Activated naive CD4-positive, alpha-beta T cell treated with anti-CD3 and anti-CD28 coated beads, Interleukin-2, amount 50 U/mL, for 24 hours (primary cell): ENCODE data around the gene SLC17A6.

Experiments used
- H3K27ac Mint-ChIP-seq: one replicate; pipeline ENCODE4 v1.8.0; 2021; ENCODE audit warnings: mild to moderate bottlenecking, mixed read lengths
- H3K27me3 Mint-ChIP-seq: one replicate; pipeline ENCODE4 v1.8.0; 2021; ENCODE audit warnings: mixed read lengths
- H3K36me3 Mint-ChIP-seq: one replicate; pipeline ENCODE4 v1.8.0; 2021; ENCODE audit warnings: mixed read lengths
- H3K4me1 Mint-ChIP-seq: one replicate; pipeline ENCODE4 v1.8.0; 2021; ENCODE audit warnings: mixed read lengths
- H3K4me3 Mint-ChIP-seq: one replicate; pipeline ENCODE4 v1.8.0; 2021; ENCODE audit warnings: mild to moderate bottlenecking, mixed read lengths
- H3K9me3 Mint-ChIP-seq: one replicate; pipeline ENCODE4 v1.8.0; 2021; ENCODE audit warnings: mixed read lengths

The SLC17A6 gene

DNA sequence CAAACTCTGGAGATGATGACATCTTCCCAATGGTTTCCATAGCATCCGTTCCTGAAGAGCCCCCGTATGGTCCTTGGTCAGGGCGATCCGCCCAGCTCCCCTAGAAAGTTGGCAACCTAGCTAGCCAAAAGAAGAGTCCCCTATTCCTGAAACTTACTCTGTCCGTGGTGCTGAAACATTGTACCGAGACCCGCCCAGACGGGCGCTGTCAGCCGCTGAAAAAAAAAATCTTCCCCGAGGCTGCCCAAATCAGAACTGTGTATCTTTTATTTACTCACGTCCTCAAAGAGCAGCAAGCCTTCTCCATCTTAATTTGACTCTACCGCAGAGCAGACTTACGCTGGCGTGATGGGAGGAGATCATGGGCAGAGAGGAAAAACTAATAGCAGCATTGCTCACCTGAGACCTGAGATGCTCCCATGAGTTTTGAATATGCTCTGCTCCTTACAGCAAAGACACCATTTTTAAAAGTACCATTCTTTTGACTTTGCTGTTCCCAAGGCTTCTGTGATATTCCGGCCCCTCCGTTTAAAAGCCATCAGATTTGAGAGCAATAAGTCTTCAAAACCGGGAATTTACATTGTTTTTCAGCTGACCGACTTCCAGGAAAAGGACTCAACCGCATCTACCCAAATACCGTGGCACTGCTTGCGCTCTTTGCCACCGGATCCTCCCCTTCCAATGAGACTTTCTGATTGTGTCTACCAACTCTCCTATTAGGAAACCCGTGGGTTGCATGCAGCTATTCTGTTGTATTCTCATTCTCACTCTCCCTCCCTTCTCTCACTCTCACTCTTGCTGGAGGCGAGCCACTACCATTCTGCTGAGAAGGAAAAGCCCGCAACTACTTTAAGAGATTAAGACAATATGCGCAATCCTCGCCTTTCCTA lies at the start of gene SLC17A6:
Gene SLC17A6, plus strand, starts transcription at position 786 of the 890 bp plus-strand sequence. CDS start 153 bp downstream, outside the sequence.
- peaks cover 47% of the 10 kb centered on the region for H3K27me3 Mint-ChIP-seq
- H3K4me3 Mint-ChIP-seq, result no peak within 1 kb of the TSS
- peaks cover 6% of the 10 kb centered on the region for H3K36me3 Mint-ChIP-seq
- H3K4me1 Mint-ChIP-seq, result peaks cover 13% of the 10 kb centered on the region
- H3K27ac Mint-ChIP-seq, result no peak within 1 kb of the TSS
- no peaks in the 10 kb centered on the region for H3K9me3 Mint-ChIP-seq

DNA sequence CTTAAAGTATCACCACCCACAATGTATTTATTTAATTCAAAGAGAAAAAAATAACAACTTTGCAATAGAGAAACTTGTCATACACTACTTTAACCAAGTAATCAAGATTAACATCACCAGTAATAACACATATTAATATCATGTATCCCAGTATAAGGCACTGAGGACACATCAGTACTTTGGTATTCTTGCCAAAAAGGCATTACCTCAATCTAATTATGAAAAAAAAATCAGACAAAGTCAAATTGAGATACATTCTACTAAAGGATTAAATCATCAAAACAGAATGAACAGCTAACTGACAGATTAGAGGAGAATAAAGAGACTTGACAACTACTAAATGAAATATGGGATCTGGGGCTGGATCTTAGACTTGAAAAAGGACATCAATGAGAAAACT lies 35.8 kb upstream of the SLC17A6 start:
- Mint-ChIP-seq H3K4me1 (no peaks in the 10 kb centered on the region), H3K27ac (no peak overlapping the region), H3K36me3 (no peaks in the 10 kb centered on the region), H3K27me3 (peaks cover 9% of the 10 kb centered on the region), H3K9me3 (no peaks in the 10 kb centered on the region), H3K4me3 (no peak overlapping the region)

DNA sequence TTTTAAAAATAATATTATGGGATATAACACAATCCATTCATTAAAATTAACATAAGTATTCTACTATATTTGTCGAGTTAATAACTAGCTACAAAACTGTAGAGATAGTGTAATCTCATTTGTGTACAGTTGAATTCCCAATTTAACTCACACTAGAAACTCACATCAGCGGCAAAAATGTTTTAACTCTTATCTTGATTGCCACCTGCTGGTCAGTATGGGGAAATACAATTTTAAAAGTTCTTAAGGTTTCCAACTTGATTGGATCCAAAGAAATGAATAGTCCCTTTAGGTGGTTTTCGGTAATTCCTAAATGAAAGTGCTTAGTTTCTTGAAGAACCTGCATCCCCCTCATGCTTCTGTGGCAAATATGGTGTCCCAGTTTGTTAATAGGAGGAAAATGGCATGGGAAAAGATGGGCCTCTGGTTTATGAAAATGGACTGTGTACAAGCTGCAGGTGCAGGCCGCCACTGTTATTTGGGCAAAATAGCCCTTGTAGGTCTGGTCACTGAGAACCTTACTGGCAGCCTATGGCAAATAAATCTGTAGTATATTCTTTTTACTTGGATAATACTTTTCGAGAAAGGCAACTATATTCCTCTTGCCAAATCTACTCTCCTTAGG lies 33.7 kb upstream of the SLC17A6 start:
- no peak overlapping the region for H3K27ac Mint-ChIP-seq
- no peaks in the 10 kb centered on the region for H3K36me3 Mint-ChIP-seq
- H3K9me3 Mint-ChIP-seq, result no peaks in the 10 kb centered on the region
- peaks cover 9% of the 10 kb centered on the region for H3K27me3 Mint-ChIP-seq
- H3K4me1 Mint-ChIP-seq, result no peaks in the 10 kb centered on the region
- H3K4me3 Mint-ChIP-seq, result no peak overlapping the region

GRCh38 chr11:22317656-22318055 lies 20.5 kb upstream of the SLC17A6 start:
- Mint-ChIP-seq H3K27ac (no peak overlapping the region), H3K4me1 (no peaks in the 10 kb centered on the region), H3K9me3 (no peaks in the 10 kb centered on the region), H3K36me3 (no peaks in the 10 kb centered on the region), H3K4me3 (no peak overlapping the region), H3K27me3 (peaks cover 6% of the 10 kb centered on the region)

- no peak overlapping the region for H3K4me3 Mint-ChIP-seq
- no peaks in the 10 kb centered on the region for H3K4me1 Mint-ChIP-seq
- no peak overlapping the region for H3K27ac Mint-ChIP-seq
- no peaks in the 10 kb centered on the region for H3K9me3 Mint-ChIP-seq
- H3K27me3 Mint-ChIP-seq, result peaks cover 6% of the 10 kb centered on the region
- H3K36me3 Mint-ChIP-seq, result no peaks in the 10 kb centered on the region
These were observed 6.4 kb upstream of the SLC17A6 start for GRCh38 chr11:22331771-22332170.

GRCh38 chr11:22336587-22336986 lies 1.6 kb upstream of the SLC17A6 start:
- Mint-ChIP-seq H3K4me1 (peaks cover 9% of the 10 kb centered on the region), H3K4me3 (no peak overlapping the region), H3K27me3 (peaks cover 36% of the 10 kb centered on the region), H3K9me3 (no peaks in the 10 kb centered on the region), H3K27ac (no peak overlapping the region), H3K36me3 (peaks cover 4% of the 10 kb centered on the region)

GRCh38 chr11:22339611-22340010 lies 1.4 kb downstream of the SLC17A6 start:
- Mint-ChIP-seq H3K27me3 (peaks cover 59% of the 10 kb centered on the region), H3K4me3 (no peak overlapping the region), H3K9me3 (no peaks in the 10 kb centered on the region)

GRCh38 chr11:22340235-22340634 lies 2.1 kb downstream of the SLC17A6 start:
- H3K27ac Mint-ChIP-seq, result no peak overlapping the region

More at GRCh38 chr11:22339611-22340010, 1.4 kb downstream of the SLC17A6 start:
- Mint-ChIP-seq H3K27ac (no peak overlapping the region), H3K4me1 (peaks cover 17% of the 10 kb centered on the region), H3K36me3 (peaks cover 6% of the 10 kb centered on the region)

GRCh38 chr11:22340701-22341587 lies 2.8 kb downstream of the SLC17A6 start:
- H3K27me3 Mint-ChIP-seq, result peaks cover 63% of the 10 kb centered on the region
- no peak overlapping the region for H3K4me3 Mint-ChIP-seq
- H3K36me3 Mint-ChIP-seq, result peaks cover 6% of the 10 kb centered on the region
- H3K27ac Mint-ChIP-seq, result peak overlapping the region; percentile 60
- peaks cover 17% of the 10 kb centered on the region for H3K4me1 Mint-ChIP-seq
- H3K9me3 Mint-ChIP-seq, result no peaks in the 10 kb centered on the region

More at GRCh38 chr11:22340235-22340634, 2.1 kb downstream of the SLC17A6 start:
- peaks cover 6% of the 10 kb centered on the region for H3K36me3 Mint-ChIP-seq
- H3K27me3 Mint-ChIP-seq, result peaks cover 63% of the 10 kb centered on the region
- H3K4me1 Mint-ChIP-seq, result peaks cover 17% of the 10 kb centered on the region
- no peak overlapping the region for H3K4me3 Mint-ChIP-seq
- H3K9me3 Mint-ChIP-seq, result no peaks in the 10 kb centered on the region

- Mint-ChIP-seq H3K4me1 (peaks cover 17% of the 10 kb centered on the region), H3K27ac (no peak overlapping the region), H3K27me3 (peaks cover 68% of the 10 kb centered on the region), H3K36me3 (peaks cover 6% of the 10 kb centered on the region), H3K4me3 (no peak overlapping the region), H3K9me3 (no peaks in the 10 kb centered on the region)
These were observed 3.4 kb downstream of the SLC17A6 start for GRCh38 chr11:22341588-22341931.

GRCh38 chr11:22342211-22343031 lies 4.2 kb downstream of the SLC17A6 start:
- peaks cover 17% of the 10 kb centered on the region for H3K4me1 Mint-ChIP-seq
- H3K4me3 Mint-ChIP-seq, result peak overlapping the region; percentile 30
- H3K27me3 Mint-ChIP-seq, result peaks cover 64% of the 10 kb centered on the region
- no peaks in the 10 kb centered on the region for H3K9me3 Mint-ChIP-seq
- H3K36me3 Mint-ChIP-seq, result peaks cover 6% of the 10 kb centered on the region
- H3K27ac Mint-ChIP-seq, result peak overlapping the region; percentile 62

- peaks cover 62% of the 10 kb centered on the region for H3K27me3 Mint-ChIP-seq
- H3K4me3 Mint-ChIP-seq, result no peak overlapping the region
- H3K4me1 Mint-ChIP-seq, result peaks cover 17% of the 10 kb centered on the region
These were observed 4.8 kb downstream of the SLC17A6 start for GRCh38 chr11:22343032-22343324.

GRCh38 chr11:22343371-22344032 lies 5.3 kb downstream of the SLC17A6 start:
- Mint-ChIP-seq H3K36me3 (peaks cover 6% of the 10 kb centered on the region), H3K4me1 (peaks cover 17% of the 10 kb centered on the region), H3K27me3 (peaks cover 58% of the 10 kb centered on the region), H3K27ac (no peak overlapping the region), H3K9me3 (no peaks in the 10 kb centered on the region), H3K4me3 (no peak overlapping the region)

More at GRCh38 chr11:22343032-22343324, 4.8 kb downstream of the SLC17A6 start:
- H3K36me3 Mint-ChIP-seq, result peaks cover 6% of the 10 kb centered on the region
- H3K27ac Mint-ChIP-seq, result no peak overlapping the region
- H3K9me3 Mint-ChIP-seq, result no peaks in the 10 kb centered on the region

DNA sequence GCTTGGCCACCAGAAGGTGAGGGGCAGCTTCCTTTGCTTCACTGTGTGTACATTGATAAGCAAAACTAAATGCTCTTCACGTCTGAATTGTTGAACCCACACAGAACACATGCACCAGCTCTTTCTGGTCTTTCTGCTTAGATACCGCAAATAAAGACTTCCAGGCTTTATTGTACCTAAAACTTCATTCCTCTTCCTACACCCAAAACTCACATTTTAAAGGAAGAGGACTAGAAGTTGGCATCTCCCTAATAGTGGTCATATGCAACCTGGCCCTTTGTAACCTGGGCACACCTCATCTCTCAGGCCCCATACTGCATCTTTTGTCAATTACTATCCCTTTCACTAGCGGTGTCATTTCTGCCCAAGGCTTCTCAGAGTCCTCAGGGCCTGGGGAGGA lies 5.9 kb downstream of the SLC17A6 start:
- H3K9me3 Mint-ChIP-seq, result no peaks in the 10 kb centered on the region
- no peak overlapping the region for H3K27ac Mint-ChIP-seq
- H3K36me3 Mint-ChIP-seq, result peaks cover 6% of the 10 kb centered on the region
- peaks cover 17% of the 10 kb centered on the region for H3K4me1 Mint-ChIP-seq
- no peak overlapping the region for H3K4me3 Mint-ChIP-seq
- H3K27me3 Mint-ChIP-seq, result peaks cover 59% of the 10 kb centered on the region
